K562 (cell line): ENCODE data around the gene F2RL2. TPM values are rescaled to one million over a fixed set of nuclear protein-coding genes. Genes with fewer than 3 reads are reported as not detected.

ENCODE experiments used
- ATAC-seq: fragments of 200-7000 bp; cut with Tn5 transposase; 3 replicates; pipeline ENCODE4 v1.9.1; 2020; ENCODE audit warnings: moderate library complexity
- BruUV-seq: library from RNA; stranded (reverse); fragments of 400-500 nt; replicated peaks from 2 replicates; lab custom pipeline; 2021; lab: Mats Ljungman, UMichigan
- CTCF ChIA-PET: fragments of 300-600 bp; formaldehyde crosslinking; extraction: SDS; loops from one replicate; lab custom pipeline; 2021; ENCODE audit warnings: low intra/inter-chr PET ratio; lab: Yijun Ruan, JAX
- POLR2A ChIA-PET: fragments of 300-600, 350-650 bp; sonication (Branson Sonifier 250); formaldehyde crosslinking; extraction: SDS; loops from one replicate; lab custom pipeline; 2021; ENCODE audit warnings: antibody characterized with exemption, inconsistent platforms; lab: Yijun Ruan, JAX
- DNase-seq, 4 experiments: peaks; one replicate each; pipeline versions ENCODE4 v3.0.0 to v3.0.0-alpha.2; 2011 to 2018; ENCODE audit warnings: low spot score in 3 of 4, mixed read lengths in 3 of 4; ENCODE audit errors: extremely low read depth in 1 of 4
- FAIRE-seq: peaks from 2 replicates; lab custom pipeline; 2011; peaks lifted over from hg19 to GRCh38; lab: Jason Lieb, UNC
- H2AFZ ChIP-seq: 2 replicates; pipeline ENCODE4 v1.6.0; 2011; ENCODE audit warnings: low read depth, low read length, control low read depth, inconsistent platforms
- H3K27ac ChIP-seq: fragments of 200-600 bp; 3 replicates; pipeline ENCODE4 v1.8.0; 2011; ENCODE audit warnings: low read depth, mild to moderate bottlenecking, control low read depth, inconsistent platforms, low read length, moderate library complexity, mixed read lengths; ENCODE audit errors: extremely low read depth
- H3K27me3 ChIP-seq, 2 experiments: fragments of 300-600 bp in 1 of 2; 2 replicates in 1 of 2; 3 replicates in 1 of 2; pipeline versions ENCODE4 v1.6.0 to v1.8.0; 2011; ENCODE audit warnings: inconsistent platforms in 2 of 2, low read length in 2 of 2, mild to moderate bottlenecking in 1 of 2, mixed read lengths in 1 of 2, moderate library complexity in 1 of 2; ENCODE audit not compliant: control insufficient read depth in 2 of 2, insufficient read depth in 2 of 2
- H3K36me3 ChIP-seq: fragments of 300-600 bp; 3 replicates; pipeline ENCODE4 v1.8.0; 2011; ENCODE audit warnings: mild to moderate bottlenecking, low read length, inconsistent platforms; ENCODE audit not compliant: control insufficient read depth, insufficient read depth
- H3K4me1 ChIP-seq, 2 experiments: fragments of 200-600 bp in 1 of 2; replicated peaks in 1 of 2; 2 replicates in 1 of 2; 3 replicates in 1 of 2; pipeline versions ENCODE4 v1.5.1 to v1.8.0; 2011; ENCODE audit warnings: inconsistent platforms in 2 of 2, low read length in 2 of 2, mild to moderate bottlenecking in 1 of 2, mixed read lengths in 1 of 2, moderate library complexity in 1 of 2; ENCODE audit not compliant: control insufficient read depth in 2 of 2, insufficient read depth in 2 of 2
- H3K4me2 ChIP-seq: 2 replicates; pipeline ENCODE4 v1.6.1; 2011; ENCODE audit warnings: low read length, control low read depth, inconsistent platforms, mixed read lengths; ENCODE audit not compliant: insufficient read depth
- H3K4me3 ChIP-seq: fragments of 200-600 bp; sonication (generic), shearing (Covaris generic); 2 replicates; pipeline ENCODE4 v1.5.1; 2016; ENCODE audit warnings: control low read depth, inconsistent platforms
- H3K79me2 ChIP-seq: fragments of 200-600 bp; 3 replicates; pipeline ENCODE4 v1.8.0; 2011; ENCODE audit warnings: low read length, inconsistent platforms; ENCODE audit not compliant: control insufficient read depth, insufficient read depth
- H3K9ac ChIP-seq, 2 experiments: 2 replicates each; pipeline versions ENCODE4 v1.6.0 to v1.6.1; 2011; ENCODE audit warnings: low read depth in 2 of 2, low read length in 2 of 2, control low read depth in 1 of 2, inconsistent platforms in 1 of 2, mild to moderate bottlenecking in 1 of 2, mixed read lengths in 1 of 2; ENCODE audit not compliant: insufficient read depth in 1 of 2
- H3K9me1 ChIP-seq: one replicate; pipeline ENCODE4 v1.6.0; 2011; ENCODE audit warnings: inconsistent platforms, mild to moderate bottlenecking, low read length, moderate library complexity; ENCODE audit not compliant: control insufficient read depth, insufficient read depth
- H3K9me3 ChIP-seq: replicated peaks from 2 replicates; pipeline ENCODE4 v1.5.1; 2011; ENCODE audit warnings: low read depth, low read length, inconsistent platforms; ENCODE audit not compliant: control insufficient read depth, insufficient read depth
- H4K20me1 ChIP-seq: replicated peaks from 2 replicates; pipeline ENCODE4 v1.6.1; 2011; ENCODE audit warnings: low read length, inconsistent platforms, mixed read lengths; ENCODE audit not compliant: control insufficient read depth, insufficient read depth
- ATF6 ChIP-seq: sonication (generic); formaldehyde crosslinking; IDR thresholded peaks from 2 replicates; pipeline ENCODE4 v1.4.0; 2020; ENCODE audit warnings: mild to moderate bottlenecking, missing genetic modification reagents
- HDAC6 ChIP-seq: IDR thresholded peaks from 2 replicates; pipeline ENCODE4 v1.6.1; 2012; ENCODE audit warnings: low read depth, mild to moderate bottlenecking, control low read depth, inconsistent platforms, low read length, moderate library complexity
- MCM7 ChIP-seq, 2 experiments: fragments of 450-650 bp; IDR thresholded peaks; 2 replicates each; pipeline ENCODE4 v1.6.1; 2016 to 2018
- WGBS: fragments of 100-300 bp; shearing (Covaris generic); methylation state at CpG from one replicate; pipeline ENCODE4 v1.1.6; 2016; ENCODE audit warnings: low coverage, mixed read lengths; ENCODE audit not compliant: insufficient coverage; ENCODE audit errors: missing lambda C conversion rate; 5-methylcytosine and 5-hydroxymethylcytosine counted together
- in situ Hi-C: fragments of 300-500 bp; cut with MboI; formaldehyde crosslinking; loops from 4 replicates; pipeline ENCODE4 v1.15.0; 2018; ENCODE audit warnings: inconsistent platforms, mixed read lengths
- intact Hi-C: fragments of 100-400 bp; cut with micrococcal nuclease; formaldehyde crosslinking; loops from 2 replicates; pipeline ENCODE4 v1.14.2; 2022
- polyA plus RNA-seq, 8 experiments: library from polyadenylated mRNA; depleted of rRNA in 4 of 8; stranded (reverse) in 5 of 8; unstranded in 3 of 8; fragments of >200 nt; fragmentation: Nextera tagmentation in 2 of 8; fragmentation: Illumina TruSeq in 1 of 8; extraction: Ambion mirVana in 2 of 8; extraction: Trizol in 1 of 8; gene quantifications; 2 replicates each; pipeline versions ENCODE4 v1.2.1 to v1.2.3, GENCODE V29; 2011 to 2014; ENCODE audit warnings: inconsistent platforms in 1 of 8, missing spikeins in 1 of 8
- total RNA-seq, 7 experiments: library from RNA; depleted of rRNA in 6 of 7; stranded (reverse); fragments of >200 nt in 6 of 7; fragmentation: Illumina TruSeq in 2 of 7; extraction: Trizol in 2 of 7; gene quantifications; 2 replicates each; pipeline versions ENCODE4 v1.2.1 to v1.2.3, GENCODE V29; 2011 to 2021; ENCODE audit warnings: low replicate concordance in 1 of 7

F2RL2 gene
- total and polyA plus RNA-seq, 9 of the 15 experiments (the other 6 are each of a cell fraction or from before 2014, with no cell fraction given), result 0.03 to 0.12 (median 0.06) TPM; not detected in 3

GRCh38 chr5:76657091-76657490 is 33.9 kb upstream of the F2RL2 start:
- Histone ChIP-seq H3K9ac (peak overlapping the region in 1 of 2 experiments; percentile 35; a peak in 1 of 4 replicates), H3K79me2 (no peaks in the 10 kb centered on the region), H3K27me3 (no peaks in the 10 kb centered on the region), H3K9me3 (peaks cover 8% of the 10 kb centered on the region), H3K4me1 (peaks cover 4 to 24% of the 10 kb centered on the region in 2 experiments; a peak in 3 of 5 replicates), H3K4me3 (no peak overlapping the region), H4K20me1 (no peaks in the 10 kb centered on the region), H2AFZ (peak overlapping the region; percentile 78), H3K36me3 (no peaks in the 10 kb centered on the region; the same call in 2 of the 3 replicates)
- intact Hi-C loops, result no loop called here
- FAIRE-seq (no peak), DNase-seq (no peak), ATAC-seq (no peak)
- CTCF ChIA-PET, result no interaction called here
- POLR2A ChIA-PET, result interaction anchor here (1.1 to 2.0 kb wide), 2 partner anchors 11 to 64 kb away, joined by 3 to 16 read pairs; no protein-coding TSS in a partner anchor
- BruUV-seq, result no TSS peak
- 93% methylated on average over 3 of the region's 3 CpGs for WGBS
- no peak for TF ChIP-seq ATF6 (CRISPR knock-in tag)
- TF ChIP-seq HDAC6, result no peak
- TF ChIP-seq MCM7 (IDR thresholded peaks at IDR 0.05), result no peak
- TF ChIP-seq, all 486 proteins: peak for 0
- Histone ChIP-seq H3K4me2 (peak overlapping the region; percentile 38; the same call in 1 of the 2 replicates), H3K27ac (peak overlapping the region; percentile 76), H3K9me1 (no peaks in the 10 kb centered on the region)
- in situ Hi-C loops, result no loop called here
